HG03175 (cell line): Measurements from ENCODE around the gene LTA4H.

Source experiments
- ATAC-seq: cut with Tn5 transposase; IDR thresholded peaks from one replicate; pipeline ENCODE4 v1.9.1; 2021; ENCODE audit warnings: mild to moderate bottlenecking, moderate library complexity; ENCODE audit not compliant: unreplicated experiment

The LTA4H gene

DNA sequence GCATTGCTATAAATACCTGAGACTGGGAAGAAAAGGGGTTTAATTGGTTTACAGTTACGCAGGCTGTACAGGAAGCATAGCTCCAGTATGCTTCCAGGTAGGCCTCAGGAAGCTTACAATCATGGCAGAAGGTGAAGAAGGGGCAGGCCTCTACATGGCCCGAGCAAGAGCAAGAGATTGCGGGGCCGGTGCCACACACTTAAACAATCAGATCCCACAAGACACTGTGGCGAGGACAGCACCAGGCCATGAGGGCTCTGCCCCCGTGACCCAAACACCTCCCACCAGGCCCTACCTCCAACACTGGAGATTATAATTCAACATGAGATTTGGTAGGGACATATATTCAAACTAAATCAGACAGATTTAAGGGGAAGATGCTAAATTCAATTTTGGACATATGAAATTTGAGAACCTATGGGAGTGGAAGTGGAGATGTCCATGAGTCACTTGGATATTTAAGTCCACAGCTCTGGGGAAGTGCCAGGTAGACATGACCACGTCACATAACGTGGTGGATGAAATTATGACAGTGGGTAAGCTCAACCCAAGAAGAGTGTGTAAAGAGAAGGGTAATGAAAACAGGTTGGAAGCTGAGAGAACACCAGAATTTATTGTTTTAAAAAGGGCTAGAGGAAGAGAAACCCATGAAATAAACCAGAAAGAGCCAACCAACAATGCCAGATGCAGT is 1.5 kb upstream of the LTA4H start:
- ATAC-seq = no peak

DNA sequence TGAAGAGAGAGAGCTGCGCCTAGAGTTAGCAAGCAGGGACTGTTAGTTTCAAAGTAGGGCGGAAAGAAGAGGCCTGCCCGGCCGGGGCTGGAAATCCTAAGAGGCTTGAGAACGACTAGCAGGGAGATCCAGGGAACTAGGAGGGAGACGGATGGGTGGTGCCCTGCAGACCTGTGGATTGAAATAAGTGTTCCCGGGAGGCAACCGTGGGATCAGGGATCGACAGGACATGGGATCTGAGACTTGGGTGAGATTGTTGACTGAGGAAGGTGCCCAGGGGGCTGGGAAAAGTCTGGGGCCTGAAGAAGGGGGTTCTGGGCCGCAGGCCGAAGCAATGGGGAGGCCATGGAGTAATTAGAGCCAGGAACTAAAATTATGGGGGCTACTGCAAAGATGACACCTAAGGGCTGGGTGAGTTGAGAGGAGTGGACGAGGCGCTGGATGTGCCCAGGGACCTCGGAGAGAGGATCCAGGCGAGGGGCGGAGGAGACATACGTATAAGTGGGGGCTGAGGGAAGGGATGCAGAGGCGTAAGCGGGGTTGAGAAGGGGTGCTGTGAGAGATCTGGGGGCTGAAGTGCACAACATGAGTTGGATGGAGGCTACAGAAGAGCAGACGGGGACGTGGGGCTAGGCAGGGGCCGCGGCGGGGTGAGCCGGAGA is 635 bp downstream of the LTA4H start:
- ATAC-seq = peak; percentile 17

DNA sequence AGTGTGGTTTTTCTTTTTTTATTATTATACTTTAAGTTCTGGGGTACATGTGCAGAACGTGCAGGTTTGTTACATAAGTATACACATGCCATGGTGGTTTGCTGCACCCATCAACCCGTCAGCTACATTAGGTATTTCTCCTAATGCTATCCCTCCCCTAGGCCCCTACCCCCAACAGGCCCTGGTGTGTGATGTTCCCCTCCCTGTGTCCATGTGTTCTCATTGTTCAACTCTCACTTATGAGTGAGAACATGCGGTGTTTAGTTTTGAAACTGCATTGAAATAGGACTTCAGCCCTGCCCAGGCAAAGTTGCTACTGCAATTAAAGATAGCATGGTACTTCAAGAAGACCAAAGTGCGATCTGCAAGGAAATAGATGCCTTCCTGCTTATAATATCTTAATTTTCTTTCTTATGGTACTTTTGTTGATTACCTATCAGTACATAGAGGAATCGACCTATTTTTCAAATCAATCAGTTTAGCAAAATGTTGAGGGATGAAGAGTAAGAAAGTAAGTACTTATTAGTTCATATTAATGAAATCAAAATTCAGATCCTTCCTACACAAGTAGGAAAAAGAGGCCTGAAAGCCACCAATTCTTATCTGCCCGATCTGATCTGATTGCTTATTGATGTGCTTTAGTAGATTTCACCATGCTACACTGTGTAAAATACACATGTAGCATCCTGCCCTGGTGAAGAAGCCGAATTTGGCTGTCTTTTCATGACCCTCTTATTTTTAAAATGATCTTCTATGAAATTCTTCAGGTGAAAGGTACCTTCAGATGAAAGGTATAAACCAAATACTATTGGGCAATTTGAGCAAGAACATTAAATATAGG is 1.6 kb downstream of the LTA4H start:
- no peak for ATAC-seq

DNA sequence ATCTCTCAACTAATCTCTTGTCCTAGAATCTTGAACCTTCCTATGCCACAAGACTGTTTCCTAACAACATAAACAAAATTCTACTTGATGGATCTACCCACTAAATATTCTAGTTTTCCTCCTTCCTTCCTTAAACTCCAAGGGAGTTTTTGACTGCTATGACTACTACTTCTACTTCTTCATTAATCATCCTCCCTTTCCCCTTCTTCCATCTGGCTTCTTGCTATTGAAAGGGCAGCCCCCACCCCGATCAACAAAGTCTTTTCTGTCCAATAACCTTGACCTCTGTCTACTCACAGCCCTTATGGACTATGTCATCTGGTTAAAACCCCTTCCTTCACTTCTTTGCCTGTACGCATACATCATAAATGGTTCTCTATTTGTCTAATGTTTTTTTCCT is 5.6 kb downstream of the LTA4H start:
- no peak for ATAC-seq

DNA sequence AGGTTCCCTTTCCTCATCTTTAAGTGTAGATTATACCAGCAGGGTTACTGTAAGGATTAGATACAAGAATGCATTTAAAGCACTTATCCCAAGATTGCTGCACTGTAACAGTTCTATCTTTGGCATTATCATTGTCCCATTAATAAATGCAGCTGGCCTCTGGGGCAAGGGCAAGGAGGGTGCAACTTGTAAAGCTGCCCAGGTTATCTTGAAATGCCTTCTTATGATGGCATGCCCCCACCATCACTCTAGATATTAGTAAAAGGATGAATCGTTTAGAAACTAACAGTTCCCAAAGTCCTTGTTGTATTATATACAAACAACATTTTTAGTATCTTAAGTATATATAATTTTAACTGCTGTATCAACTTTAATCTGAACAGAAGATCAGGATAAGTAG is 6.8 kb downstream of the LTA4H start:
- ATAC-seq = no peak

DNA sequence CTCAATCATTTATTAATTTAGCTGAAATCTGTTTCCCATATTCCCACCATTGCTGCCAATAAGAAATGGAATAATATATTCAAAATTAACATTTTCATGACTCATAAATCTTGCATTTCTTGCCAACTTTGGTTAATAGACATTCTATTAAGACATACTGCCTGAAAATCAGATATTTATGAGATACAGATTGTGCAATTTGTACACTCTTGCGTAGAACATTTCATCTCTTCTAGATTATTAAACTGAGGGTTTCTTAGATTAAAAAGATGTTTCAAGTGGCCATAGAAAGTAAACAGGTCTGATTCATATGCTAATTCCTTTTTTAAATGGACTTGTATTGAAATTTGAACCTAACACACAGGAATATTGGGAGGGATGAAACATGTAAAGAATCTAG is 9.1 kb downstream of the LTA4H start:
- no peak for ATAC-seq

DNA sequence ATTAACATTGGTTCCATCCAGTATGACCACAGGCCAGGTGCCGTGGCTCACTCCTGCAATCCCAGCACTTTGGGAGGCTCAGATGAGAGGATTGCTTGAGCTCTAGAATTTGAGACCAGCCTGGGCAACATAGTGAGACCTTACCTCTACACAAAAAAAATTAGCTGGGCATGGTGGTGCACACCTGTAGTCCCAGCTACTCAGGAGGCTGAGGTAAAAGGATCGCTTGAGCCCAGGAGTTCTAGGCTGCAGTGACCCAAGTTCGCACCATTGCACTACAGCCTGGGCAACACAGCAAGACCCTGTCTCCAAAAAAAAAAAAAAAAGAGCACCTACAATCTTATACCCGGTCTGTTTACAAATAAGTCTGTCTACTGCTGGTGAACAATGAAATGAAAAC is 9.9 kb downstream of the LTA4H start:
- ATAC-seq = no peak

DNA sequence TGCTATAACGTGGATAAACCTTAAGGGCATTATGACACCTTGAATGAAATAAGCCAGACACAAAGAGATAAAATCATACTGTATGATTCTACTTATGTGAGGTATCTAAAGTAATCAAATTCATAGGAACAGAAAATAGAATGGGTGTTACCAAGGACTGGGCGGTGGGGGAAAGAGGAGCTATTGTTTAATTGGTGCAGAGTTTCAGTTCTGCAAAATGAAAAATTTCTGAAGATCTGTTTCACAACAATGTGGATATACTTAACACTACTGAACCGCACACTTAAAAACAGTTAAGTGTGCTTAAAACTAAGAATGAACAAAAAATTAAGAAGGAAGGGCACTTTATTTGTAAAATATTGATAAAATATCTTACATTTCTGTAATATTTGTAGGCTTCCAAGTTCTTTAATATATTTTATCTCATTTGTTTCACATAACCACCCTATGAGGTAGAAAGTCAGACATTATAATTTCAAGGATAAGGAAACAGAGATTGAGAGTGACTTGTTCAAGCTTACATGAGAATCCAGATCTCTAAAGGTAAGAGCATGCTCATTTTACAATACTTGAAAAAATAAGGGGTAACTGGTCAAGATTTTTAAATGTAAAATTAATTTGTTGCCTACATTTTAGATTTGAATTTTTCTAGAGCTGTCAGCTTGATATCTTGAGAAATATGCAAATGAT is 14.9 kb downstream of the LTA4H start:
- ATAC-seq = peak; percentile 99

DNA sequence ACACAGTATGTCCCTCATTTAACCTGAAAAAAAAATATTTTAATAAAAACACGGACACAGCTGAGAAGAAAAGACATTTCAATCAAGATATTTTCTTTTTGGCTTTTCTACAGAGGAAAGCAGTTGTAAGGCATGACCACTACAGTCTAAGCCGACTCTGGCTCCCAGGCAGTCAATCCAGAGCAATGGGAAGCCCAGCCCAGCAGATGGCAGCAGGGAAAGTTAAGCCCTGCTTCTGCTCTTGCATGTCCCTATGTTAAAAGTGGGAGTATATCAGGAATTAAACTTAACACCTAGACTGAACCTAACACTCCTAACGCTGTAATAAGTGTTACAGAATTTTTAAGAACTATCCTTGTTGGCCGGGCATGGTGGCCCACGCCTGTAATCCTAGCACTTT is 19.7 kb downstream of the LTA4H start:
- ATAC-seq = no peak

DNA sequence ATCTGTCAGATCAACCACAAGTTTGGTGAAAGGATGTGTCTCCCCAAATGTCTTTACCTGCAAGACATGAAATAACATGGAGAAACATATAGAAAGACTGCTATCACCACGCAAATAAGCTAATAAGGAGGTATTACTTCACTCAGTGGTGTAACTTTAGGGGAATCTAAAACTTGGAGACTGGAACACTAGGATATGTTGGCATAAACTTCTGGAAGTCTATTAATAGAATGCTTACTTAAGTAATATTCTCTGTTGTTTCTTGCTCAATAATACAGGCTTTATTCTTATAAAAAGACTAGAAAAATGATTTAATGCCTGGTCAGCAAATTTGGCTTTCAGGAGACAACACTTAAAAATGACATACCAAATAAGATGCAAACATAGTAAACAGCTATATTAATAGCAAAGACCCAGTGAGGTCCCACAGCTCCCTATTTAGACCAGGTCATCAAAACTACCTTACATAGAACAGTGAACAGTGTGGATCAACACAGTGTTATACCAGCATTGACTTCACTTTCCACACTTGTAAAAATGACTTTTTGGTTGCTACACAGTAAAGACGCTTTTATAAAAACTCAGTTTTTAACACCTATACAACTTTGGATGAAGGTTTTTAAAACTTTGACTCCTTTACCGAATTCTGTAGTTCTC is 20.3 kb downstream of the LTA4H start:
- ATAC-seq = no peak

DNA sequence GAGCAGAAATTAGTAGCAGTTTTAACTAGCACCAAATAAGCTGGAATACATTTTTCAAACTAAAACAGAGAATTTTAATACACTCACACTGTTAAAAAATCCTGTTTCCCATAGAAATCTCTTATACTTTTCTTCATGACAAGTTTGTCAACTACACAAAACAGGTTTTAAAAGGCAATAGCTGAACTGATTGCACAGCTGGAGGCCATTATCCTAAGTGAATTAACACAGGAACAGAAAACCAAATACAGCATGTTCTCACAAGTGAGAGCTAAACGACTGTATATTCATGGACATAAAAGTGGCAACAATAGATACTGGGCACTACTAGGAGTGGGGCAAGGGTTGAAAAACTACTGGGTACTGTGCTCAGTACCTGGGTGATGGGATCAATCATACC is 27.7 kb downstream of the LTA4H start:
- ATAC-seq = no peak

DNA sequence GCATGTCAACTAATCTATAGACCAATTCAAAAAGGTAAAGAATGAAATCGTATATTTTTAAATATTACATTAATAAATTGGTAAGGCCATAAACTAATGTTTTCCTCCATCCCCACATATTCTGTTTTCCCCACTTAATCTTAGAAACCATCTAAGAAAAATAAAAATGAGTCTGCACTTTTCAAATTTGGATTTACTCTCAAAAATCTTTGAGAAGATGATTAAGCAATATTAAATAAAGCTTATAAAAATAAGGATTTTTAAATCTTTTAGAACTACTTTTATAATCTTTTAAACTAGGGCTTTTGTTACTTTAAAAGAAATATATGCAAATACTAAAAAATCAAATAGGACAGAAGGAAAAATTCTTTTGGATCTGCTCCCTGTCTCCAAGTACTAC is 28.7 kb downstream of the LTA4H start:
- ATAC-seq = no peak

DNA sequence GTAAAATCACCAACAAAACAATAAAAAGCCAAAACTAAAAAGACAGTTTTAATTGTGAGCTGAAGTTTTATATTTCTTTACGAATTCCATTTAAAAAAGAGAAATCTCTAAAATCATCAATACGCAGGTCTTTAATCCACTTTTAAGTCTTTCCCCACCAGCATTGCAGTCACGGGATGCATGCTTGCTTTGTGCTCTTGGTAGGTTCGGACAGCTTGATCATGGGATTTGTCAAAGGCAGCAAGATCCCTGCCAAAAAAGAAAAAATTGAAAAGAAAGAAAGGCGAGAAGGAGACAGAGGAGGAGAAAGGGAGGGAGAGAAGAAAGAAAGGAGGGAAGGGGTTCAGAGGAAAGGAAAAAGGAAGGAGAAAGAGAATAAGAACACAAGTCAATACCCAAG is 34.5 kb downstream of the LTA4H start:
- ATAC-seq = no peak

DNA sequence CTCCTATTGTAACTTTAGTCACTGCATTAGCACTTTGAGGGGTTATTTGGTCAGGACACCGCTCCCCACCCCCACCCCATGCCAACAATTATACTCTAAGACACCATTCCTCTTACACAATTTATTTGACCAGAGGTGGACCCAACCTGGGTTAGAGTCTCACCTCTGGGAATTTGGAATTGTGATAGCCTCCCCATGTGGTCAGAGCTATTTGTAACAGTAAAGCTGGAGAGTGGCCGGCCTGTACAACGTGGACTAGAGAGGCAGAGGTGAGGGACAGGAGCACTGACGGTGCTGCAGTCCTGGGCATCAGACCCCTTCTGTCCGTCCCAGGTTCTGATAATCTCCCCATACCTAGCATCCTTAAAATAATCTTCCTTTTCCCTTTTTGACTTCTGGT is 35.9 kb downstream of the LTA4H start:
- ATAC-seq = no peak

DNA sequence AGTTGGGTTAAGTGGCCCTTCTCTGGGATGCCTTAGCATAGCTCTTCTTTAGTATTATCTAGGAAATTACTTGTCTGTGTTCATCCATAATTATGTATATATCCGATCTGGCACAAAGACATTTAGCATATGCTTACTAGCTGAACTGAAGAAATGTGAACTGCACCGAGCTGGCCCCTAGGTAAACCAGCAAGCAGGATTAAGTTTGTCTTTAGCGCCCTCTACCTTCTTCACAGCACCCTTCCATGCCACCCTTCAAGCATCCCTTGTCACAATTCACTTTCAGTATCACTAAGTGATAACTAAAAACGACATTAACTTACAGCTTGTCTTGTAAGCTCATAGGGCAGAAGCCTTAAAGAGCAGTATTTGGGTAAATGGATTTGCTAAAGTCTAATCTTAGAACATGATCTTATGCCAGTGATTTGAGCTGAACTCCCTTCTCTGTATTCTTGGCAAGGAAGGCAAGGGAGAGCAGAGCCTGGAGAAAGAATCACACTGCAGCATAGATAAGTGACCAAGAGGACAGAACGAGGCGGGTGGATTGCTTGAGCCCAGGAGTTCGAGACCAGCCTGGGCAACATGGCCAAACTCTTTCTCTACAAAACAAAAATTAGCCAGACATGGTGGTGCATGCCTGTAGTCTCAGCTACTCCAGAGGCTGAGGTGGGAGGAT is 36.6 kb downstream of the LTA4H start:
- peak; percentile 97 for ATAC-seq

DNA sequence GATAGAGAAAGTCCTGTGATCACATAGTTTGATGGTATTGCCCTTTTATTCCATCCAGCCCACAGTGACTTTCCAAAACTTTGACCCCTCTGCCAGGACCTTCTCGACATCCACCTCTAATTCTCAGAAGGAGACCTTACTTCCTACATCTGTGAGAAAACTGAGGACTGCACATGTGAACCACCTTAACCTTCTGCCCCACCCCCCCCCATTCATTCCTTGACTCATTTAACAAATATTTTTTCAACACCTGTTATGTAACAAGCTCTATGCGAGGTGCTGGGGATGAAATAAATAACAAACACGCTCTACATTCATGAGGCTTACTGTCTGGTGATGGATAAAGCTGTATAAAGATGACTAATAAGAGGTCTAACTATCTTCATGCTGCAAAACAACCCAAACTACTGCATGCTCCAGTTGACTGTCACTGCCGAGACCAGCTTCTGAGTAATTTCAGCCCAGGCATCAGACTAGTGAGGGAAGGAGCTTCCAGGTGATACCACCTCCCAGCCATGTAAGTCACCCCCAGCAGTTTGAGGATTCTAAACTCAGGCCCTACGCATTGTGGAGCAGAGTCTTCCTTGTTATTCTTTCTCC is 37.4 kb downstream of the LTA4H start:
- ATAC-seq = no peak

DNA sequence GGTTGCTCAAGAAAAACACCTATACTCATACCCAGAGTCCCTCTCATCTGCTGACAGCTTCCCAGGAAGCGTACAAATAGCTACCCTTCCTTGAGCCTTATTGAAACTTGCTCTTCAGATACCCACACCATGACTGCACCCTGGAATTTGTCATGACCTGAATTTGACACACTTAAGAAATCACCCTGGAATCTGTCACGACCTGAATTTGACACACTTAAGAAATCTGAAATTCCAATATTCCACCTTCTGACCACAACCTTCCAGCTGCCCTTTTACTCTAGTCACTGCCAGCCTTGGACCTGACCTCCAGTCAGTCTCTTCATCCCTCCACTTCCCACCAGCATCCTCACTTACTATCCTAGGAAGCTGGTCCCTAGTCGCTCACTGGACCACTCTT is 38.1 kb downstream of the LTA4H start:
- ATAC-seq = no peak

DNA sequence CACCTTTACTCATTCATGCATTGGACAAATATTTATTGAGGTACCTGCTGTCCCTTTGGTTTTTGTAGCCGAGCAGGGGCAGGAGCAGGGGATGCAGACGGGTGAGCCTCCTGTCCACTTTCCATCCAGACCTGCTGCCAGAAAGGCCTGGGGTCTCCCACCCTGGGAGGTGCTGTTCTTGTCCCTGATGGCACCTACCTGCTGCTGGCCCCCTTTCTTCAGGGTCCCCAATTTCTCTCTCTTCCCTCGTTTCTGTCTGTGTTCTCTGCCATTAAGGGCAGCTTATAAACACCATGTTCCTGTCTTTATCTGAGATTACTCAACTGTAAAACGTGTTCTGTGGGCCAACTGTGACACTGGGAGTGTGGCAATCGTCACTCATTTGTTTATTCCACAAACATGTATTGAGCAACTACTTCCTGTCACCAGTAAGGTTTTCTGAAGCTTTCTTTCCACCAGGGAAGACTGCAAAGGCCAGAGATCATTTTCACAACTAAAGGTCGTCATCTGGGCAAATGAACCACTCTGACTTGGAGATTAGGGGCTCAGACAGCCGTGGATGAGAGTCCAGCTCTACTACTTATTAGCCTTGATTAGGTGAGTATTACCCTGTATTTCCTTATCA is 39.2 kb downstream of the LTA4H start, which contains the start of gene HAL:
HAL (minus strand) TSS at position 311 of the 625 bp plus-strand sequence. CDS start 434 bp downstream, outside the sequence.
- ATAC-seq = no peak
